Natural killer cell (primary cell): ENCODE data around the gene HDAC4. TPM values are rescaled to one million over a fixed set of nuclear protein-coding genes. Genes with fewer than 3 reads are reported as not detected.

Experiments
- ATAC-seq, 3 donors: fragments of 150-1000 bp in 2 of 3; fragments of 200-7000 bp in 1 of 3; cut with Tn5 transposase; 1 replicate in 1 of 3; 2 replicates in 2 of 3; pipeline ENCODE4 v1.10.0; 2021; ENCODE audit warnings: mild to moderate bottlenecking in 2 of 3, moderate library complexity in 2 of 3
- DNase-seq, 2 donors: peaks; one replicate each; pipeline versions ENCODE4 v3.0.0 to v3.0.0-alpha.2; 2013 to 2021; ENCODE audit warnings: mixed read lengths in 1 of 2
- H3K27ac ChIP-seq: one replicate; pipeline ENCODE4 v1.5.1; 2013; ENCODE audit warnings: mild to moderate bottlenecking, low read length
- H3K27me3 ChIP-seq: one replicate; pipeline ENCODE4 v1.6.1; 2013; ENCODE audit warnings: low read length; ENCODE audit not compliant: control insufficient read depth, insufficient read depth
- H3K36me3 ChIP-seq: one replicate; pipeline ENCODE4 v1.6.1; 2013; ENCODE audit warnings: low read length; ENCODE audit not compliant: control insufficient read depth, insufficient read depth
- H3K4me1 ChIP-seq: one replicate; pipeline ENCODE4 v1.6.1; 2013; ENCODE audit warnings: low read length; ENCODE audit not compliant: control insufficient read depth, insufficient read depth
- H3K4me3 ChIP-seq: one replicate; pipeline ENCODE4 v1.5.1; 2013; ENCODE audit warnings: low read length
- H3K9me3 ChIP-seq: one replicate; pipeline ENCODE4 v1.6.1; 2013; ENCODE audit warnings: low read length; ENCODE audit not compliant: control insufficient read depth, insufficient read depth
- H3K27ac Mint-ChIP-seq, 2 donors: one replicate each; pipeline ENCODE4 v1.8.0; 2022; ENCODE audit warnings: mild to moderate bottlenecking in 2 of 2, mixed read lengths in 2 of 2, moderate library complexity in 1 of 2
- H3K27me3 Mint-ChIP-seq, 2 donors: one replicate each; pipeline ENCODE4 v1.8.0; 2022; ENCODE audit warnings: low read depth in 2 of 2, mixed read lengths in 2 of 2
- H3K36me3 Mint-ChIP-seq: one replicate; pipeline ENCODE4 v1.8.0; 2022; ENCODE audit warnings: mixed read lengths
- H3K4me1 Mint-ChIP-seq, 2 donors: one replicate each; pipeline ENCODE4 v1.8.0; 2022; ENCODE audit warnings: mixed read lengths in 2 of 2
- H3K4me3 Mint-ChIP-seq: one replicate; pipeline ENCODE4 v1.8.0; 2022; ENCODE audit warnings: mild to moderate bottlenecking, moderate library complexity, mixed read lengths
- H3K9me3 Mint-ChIP-seq, 2 donors: one replicate each; pipeline ENCODE4 v1.8.0; 2022; ENCODE audit warnings: mixed read lengths in 2 of 2
- WGBS: methylation state at CpG from one replicate; pipeline ENCODE4 v1.1.7; 2013; ENCODE audit warnings: missing lambda C conversion rate; ENCODE audit not compliant: insufficient coverage; 5-methylcytosine and 5-hydroxymethylcytosine counted together
- intact Hi-C: fragments of 100-400 bp; cut with micrococcal nuclease; formaldehyde crosslinking; loops from one replicate; pipeline ENCODE4 v1.14.2; 2022
- total RNA-seq, 4 donors: library from RNA; stranded (reverse); fragments of 120-200 nt in 1 of 4; gene quantifications; one replicate each; pipeline versions ENCODE4 v1.2.3 to v1.2.4, GENCODE V29; 2013 to 2022
- TF ChIP-seq, protein P1 (sequence below): fragments of 200-600 bp; IDR thresholded peaks from one replicate; pipeline ENCODE4 v1.8.0; 2022; ENCODE audit warnings: antibody characterized with exemption

Gene HDAC4
- total RNA-seq, 3 donors from 2014 or later (not counting 1 experiment from before 2014, with no cell fraction given) = 74.9 to 105 (median 100) TPM

DNA sequence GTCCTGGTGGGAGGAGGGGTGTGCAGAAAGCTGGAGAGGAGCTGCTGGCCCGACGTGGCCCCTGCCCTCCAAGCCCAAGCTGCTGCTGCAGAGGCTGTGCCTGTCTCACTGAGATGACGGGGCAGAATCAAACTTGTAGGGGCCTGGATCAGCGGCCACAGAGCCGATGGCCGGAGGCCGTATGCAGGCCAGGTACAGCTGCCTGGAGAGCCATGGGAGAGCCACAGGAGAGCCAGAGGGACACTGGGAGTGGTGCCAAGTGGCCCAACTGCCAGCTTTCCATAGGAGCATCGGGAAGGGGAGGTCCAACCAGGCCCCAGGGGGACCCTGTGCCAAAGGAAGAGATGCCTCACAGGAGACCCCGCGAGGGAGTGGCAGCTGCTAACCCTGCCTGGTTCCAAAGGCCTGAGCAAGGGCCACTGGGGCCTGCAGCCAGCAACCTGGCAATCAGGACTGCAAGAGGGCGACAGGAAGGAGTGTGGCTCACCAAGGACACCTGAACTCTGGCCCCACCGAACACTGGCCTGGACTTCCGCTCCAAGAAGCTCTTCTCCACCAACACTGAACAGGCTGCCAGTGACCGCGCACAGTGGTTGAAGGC is 70.7 kb downstream of the HDAC4 start:
- H3K27ac ChIP-seq = no peak overlapping the region
- no peaks in the 10 kb centered on the region for H3K36me3 ChIP-seq
- peaks cover 26% of the 10 kb centered on the region for H3K4me1 ChIP-seq
- Mint-ChIP-seq H3K4me1 (peaks cover 24 to 31% of the 10 kb centered on the region in 2 donors), H3K36me3 (no peaks in the 10 kb centered on the region), H3K27ac (no peak overlapping the region), H3K27me3 (no peaks in the 10 kb centered on the region), H3K4me3 (no peak overlapping the region), H3K9me3 (no peaks in the 10 kb centered on the region)
- no peaks in the 10 kb centered on the region for H3K9me3 ChIP-seq
- H3K4me3 ChIP-seq = no peak overlapping the region
- no peaks in the 10 kb centered on the region for H3K27me3 ChIP-seq
- no peak for DNase-seq
- TF ChIP-seq, protein P1, sequence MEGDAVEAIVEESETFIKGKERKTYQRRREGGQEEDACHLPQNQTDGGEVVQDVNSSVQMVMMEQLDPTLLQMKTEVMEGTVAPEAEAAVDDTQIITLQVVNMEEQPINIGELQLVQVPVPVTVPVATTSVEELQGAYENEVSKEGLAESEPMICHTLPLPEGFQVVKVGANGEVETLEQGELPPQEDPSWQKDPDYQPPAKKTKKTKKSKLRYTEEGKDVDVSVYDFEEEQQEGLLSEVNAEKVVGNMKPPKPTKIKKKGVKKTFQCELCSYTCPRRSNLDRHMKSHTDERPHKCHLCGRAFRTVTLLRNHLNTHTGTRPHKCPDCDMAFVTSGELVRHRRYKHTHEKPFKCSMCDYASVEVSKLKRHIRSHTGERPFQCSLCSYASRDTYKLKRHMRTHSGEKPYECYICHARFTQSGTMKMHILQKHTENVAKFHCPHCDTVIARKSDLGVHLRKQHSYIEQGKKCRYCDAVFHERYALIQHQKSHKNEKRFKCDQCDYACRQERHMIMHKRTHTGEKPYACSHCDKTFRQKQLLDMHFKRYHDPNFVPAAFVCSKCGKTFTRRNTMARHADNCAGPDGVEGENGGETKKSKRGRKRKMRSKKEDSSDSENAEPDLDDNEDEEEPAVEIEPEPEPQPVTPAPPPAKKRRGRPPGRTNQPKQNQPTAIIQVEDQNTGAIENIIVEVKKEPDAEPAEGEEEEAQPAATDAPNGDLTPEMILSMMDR = no peak
- 90% methylated on average over 15 of the region's 15 CpGs for WGBS
- intact Hi-C loops = no loop called here
- ATAC-seq = no peak

DNA sequence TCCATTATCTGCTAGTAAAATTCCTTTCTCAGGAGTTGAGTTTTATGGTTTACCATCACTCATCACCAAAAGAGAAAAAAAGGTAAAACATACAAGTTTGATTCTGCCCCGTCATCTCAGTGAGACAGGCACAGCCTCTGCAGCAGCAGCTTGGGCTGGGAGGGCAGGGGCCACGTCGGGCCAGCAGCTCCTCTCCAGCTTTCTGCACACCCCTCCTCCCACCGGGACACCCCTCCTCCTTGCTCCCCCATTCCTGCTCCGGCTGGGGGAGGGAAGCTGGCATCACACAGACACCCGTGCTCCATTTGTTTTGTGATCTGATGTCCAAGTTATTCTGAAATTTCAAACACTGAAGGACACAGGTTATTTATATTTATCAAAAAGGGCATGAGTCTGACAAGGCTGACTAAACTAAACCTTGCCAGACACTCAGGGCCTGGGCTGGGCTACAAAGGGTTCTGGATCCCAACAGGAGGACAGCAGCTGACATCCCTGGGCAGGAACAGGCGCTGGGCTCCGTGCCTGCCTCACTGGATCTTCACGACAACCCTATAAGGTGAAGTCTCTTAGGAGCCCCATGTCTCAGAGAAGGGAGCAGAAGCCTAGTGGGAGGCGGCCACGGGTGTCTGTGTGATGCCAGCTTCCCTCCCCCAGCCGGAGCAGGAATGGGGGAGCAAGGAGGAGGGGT is 71.4 kb downstream of the HDAC4 start:
- TF ChIP-seq, protein P1 = no peak
- DNase-seq (peak in 1 of 2 donors; percentile 5), ATAC-seq (no peak)
- Mint-ChIP-seq H3K27ac (no peak overlapping the region), H3K4me1 (peaks cover 30 to 38% of the 10 kb centered on the region in 2 donors), H3K4me3 (no peak overlapping the region), H3K36me3 (no peaks in the 10 kb centered on the region), H3K9me3 (no peaks in the 10 kb centered on the region), H3K27me3 (no peaks in the 10 kb centered on the region)
- no peaks in the 10 kb centered on the region for H3K27me3 ChIP-seq
- no peaks in the 10 kb centered on the region for H3K9me3 ChIP-seq
- H3K4me1 ChIP-seq = peaks cover 26% of the 10 kb centered on the region
- no peaks in the 10 kb centered on the region for H3K36me3 ChIP-seq
- intact Hi-C loops = no loop called here
- no peak overlapping the region for H3K4me3 ChIP-seq
- 90% methylated on average over 9 of the region's 12 CpGs for WGBS
- no peak overlapping the region for H3K27ac ChIP-seq

- TF ChIP-seq, protein P1 = no peak
- Histone ChIP-seq H3K27ac (no peak overlapping the region), H3K4me1 (peaks cover 28% of the 10 kb centered on the region), H3K27me3 (no peaks in the 10 kb centered on the region), H3K4me3 (no peak overlapping the region), H3K36me3 (no peaks in the 10 kb centered on the region), H3K9me3 (no peaks in the 10 kb centered on the region)
- ATAC-seq (no peak), DNase-seq (peak in 1 of 2 donors; percentile 14)
- no peaks in the 10 kb centered on the region for H3K9me3 Mint-ChIP-seq
- intact Hi-C loops = no loop called here
- H3K4me3 Mint-ChIP-seq = no peak overlapping the region
- H3K27ac Mint-ChIP-seq = no peak overlapping the region
- no peaks in the 10 kb centered on the region for H3K36me3 Mint-ChIP-seq
- H3K27me3 Mint-ChIP-seq = no peaks in the 10 kb centered on the region
- 90% methylated on average over 18 of the region's 19 CpGs for WGBS
- peaks cover 37 to 43% of the 10 kb centered on the region in 2 donors for H3K4me1 Mint-ChIP-seq
These were observed 72.2 kb downstream of the HDAC4 start for GRCh38 chr2:239328351-239329191.
